Activated B cell treated with CpG ODN at 0.5 μM for 24 hours (primary cell): ENCODE data around the gene HMMR. TPM values are rescaled to one million over a fixed set of nuclear protein-coding genes. Genes with fewer than 3 reads are reported as not detected.

Source experiments
- ATAC-seq: fragments of 200-7000 bp; cut with Tn5 transposase; one replicate; pipeline ENCODE4 v1.10.0; 2021; ENCODE audit warnings: low read depth, mild to moderate bottlenecking, moderate library complexity
- CTCF ChIA-PET: fragments of 350-600 bp; sonication (Branson Sonifier 250); formaldehyde crosslinking; loops from one replicate; lab custom pipeline; 2021; ENCODE audit warnings: antibody characterized with exemption; lab: Charles Lee
- POLR2A ChIA-PET: fragments of 350-600 bp; sonication (Branson Sonifier 250); formaldehyde crosslinking; loops from one replicate; lab custom pipeline; 2021; ENCODE audit warnings: antibody characterized with exemption; lab: Charles Lee
- DNase-seq: peaks from one replicate; pipeline ENCODE4 v3.0.0; 2022
- H3K27ac Mint-ChIP-seq: one replicate; pipeline ENCODE4 v1.8.0; 2020; ENCODE audit warnings: mixed read lengths
- H3K27me3 Mint-ChIP-seq: one replicate; pipeline ENCODE4 v1.8.0; 2021; ENCODE audit warnings: mixed read lengths
- H3K36me3 Mint-ChIP-seq: one replicate; pipeline ENCODE4 v1.8.0; 2021; ENCODE audit warnings: low read depth, mixed read lengths
- H3K4me1 Mint-ChIP-seq: one replicate; pipeline ENCODE4 v1.8.0; 2021; ENCODE audit warnings: mixed read lengths
- H3K4me3 Mint-ChIP-seq: one replicate; pipeline ENCODE4 v1.8.0; 2020; ENCODE audit warnings: mild to moderate bottlenecking, mixed read lengths
- H3K9me3 Mint-ChIP-seq: one replicate; pipeline ENCODE4 v1.8.0; 2020; ENCODE audit warnings: mixed read lengths
- intact Hi-C: fragments of 100-400 bp; cut with micrococcal nuclease; formaldehyde crosslinking; loops from one replicate; pipeline ENCODE4 v1.15.1; 2024
- total RNA-seq: library from RNA; stranded (reverse); gene quantifications from 2 replicates; pipeline ENCODE4 v1.2.3, GENCODE V29; 2022
- TF ChIP-seq, protein P1 (sequence below): fragments of 200-600 bp; IDR thresholded peaks from one replicate; pipeline ENCODE4 v1.8.0; 2022; ENCODE audit warnings: antibody characterized with exemption, mild to moderate bottlenecking

Gene HMMR
- total RNA-seq, 1 donor from 2014 or later = 3.3 TPM

DNA sequence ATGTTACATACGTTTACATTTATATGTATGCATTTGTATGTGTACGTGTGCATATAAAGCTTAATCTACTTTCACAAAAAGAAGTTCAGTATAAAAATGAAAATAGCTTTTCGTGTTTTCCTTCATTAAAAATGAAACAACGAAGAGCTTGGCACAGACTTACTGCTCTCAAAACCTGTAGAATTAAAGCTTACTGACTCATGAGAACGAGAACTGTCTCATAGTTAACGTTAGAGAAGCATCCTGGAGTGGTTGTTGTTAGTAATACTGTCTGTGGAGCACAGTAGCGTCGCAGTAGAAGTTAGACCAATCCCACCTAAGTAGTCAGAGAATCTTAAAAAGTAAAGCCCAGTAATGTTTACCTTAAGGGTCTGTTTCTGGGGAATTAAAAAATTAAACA, 46.3 kb downstream of the HMMR start:
- Mint-ChIP-seq H3K9me3 (no peaks in the 10 kb centered on the region), H3K27me3 (no peaks in the 10 kb centered on the region), H3K36me3 (peaks cover 36% of the 10 kb centered on the region), H3K4me3 (peak overlapping the region; percentile 95), H3K27ac (peak overlapping the region; percentile 97), H3K4me1 (peaks cover 75% of the 10 kb centered on the region)
- TF ChIP-seq, protein P1, sequence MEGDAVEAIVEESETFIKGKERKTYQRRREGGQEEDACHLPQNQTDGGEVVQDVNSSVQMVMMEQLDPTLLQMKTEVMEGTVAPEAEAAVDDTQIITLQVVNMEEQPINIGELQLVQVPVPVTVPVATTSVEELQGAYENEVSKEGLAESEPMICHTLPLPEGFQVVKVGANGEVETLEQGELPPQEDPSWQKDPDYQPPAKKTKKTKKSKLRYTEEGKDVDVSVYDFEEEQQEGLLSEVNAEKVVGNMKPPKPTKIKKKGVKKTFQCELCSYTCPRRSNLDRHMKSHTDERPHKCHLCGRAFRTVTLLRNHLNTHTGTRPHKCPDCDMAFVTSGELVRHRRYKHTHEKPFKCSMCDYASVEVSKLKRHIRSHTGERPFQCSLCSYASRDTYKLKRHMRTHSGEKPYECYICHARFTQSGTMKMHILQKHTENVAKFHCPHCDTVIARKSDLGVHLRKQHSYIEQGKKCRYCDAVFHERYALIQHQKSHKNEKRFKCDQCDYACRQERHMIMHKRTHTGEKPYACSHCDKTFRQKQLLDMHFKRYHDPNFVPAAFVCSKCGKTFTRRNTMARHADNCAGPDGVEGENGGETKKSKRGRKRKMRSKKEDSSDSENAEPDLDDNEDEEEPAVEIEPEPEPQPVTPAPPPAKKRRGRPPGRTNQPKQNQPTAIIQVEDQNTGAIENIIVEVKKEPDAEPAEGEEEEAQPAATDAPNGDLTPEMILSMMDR = no peak
- intact Hi-C loops = loop anchor here (5.0 kb wide), 1 partner anchor 221 kb away; no protein-coding TSS in a partner anchor
- no peak for DNase-seq
- ATAC-seq = no peak
- ChIA-PET CTCF (no interaction called here), POLR2A (interaction anchor here (1.3 to 7.6 kb wide), 3 partner anchors 28 to 69 kb away, joined by 3 to 159 read pairs (median 4); partner anchors contain the start of genes CCNG1, HMMR and NUDCD2)

GRCh38 chr5:163508753-163509152, 48.3 kb downstream of the HMMR start:
- no peak for DNase-seq
- POLR2A ChIA-PET = interaction anchor here (7.6 kb wide), 1 partner anchor 48 kb away, joined by 159 read pairs; the partner anchor contains the start of genes HMMR and NUDCD2
- TF ChIP-seq, protein P1 = no peak
- CTCF ChIA-PET = no interaction called here
- H3K27me3 Mint-ChIP-seq = no peaks in the 10 kb centered on the region
- peak overlapping the region; percentile 66 for H3K4me3 Mint-ChIP-seq
- intact Hi-C loops = loop anchor here (5.0 kb wide), 1 partner anchor 219 kb away; no protein-coding TSS in a partner anchor
- H3K9me3 Mint-ChIP-seq = no peaks in the 10 kb centered on the region
- ATAC-seq = no peak
- H3K27ac Mint-ChIP-seq = peak overlapping the region; percentile 81
- H3K36me3 Mint-ChIP-seq = peaks cover 54% of the 10 kb centered on the region
- H3K4me1 Mint-ChIP-seq = peaks cover 80% of the 10 kb centered on the region

GRCh38 chr5:163509291-163509951, 49.0 kb downstream of the HMMR start:
- Mint-ChIP-seq H3K36me3 (peaks cover 58% of the 10 kb centered on the region), H3K4me1 (peaks cover 74% of the 10 kb centered on the region), H3K9me3 (no peaks in the 10 kb centered on the region), H3K4me3 (peak overlapping the region; percentile 66), H3K27me3 (no peaks in the 10 kb centered on the region), H3K27ac (peak overlapping the region; percentile 81)
- DNase-seq (no peak), ATAC-seq (no peak)
- intact Hi-C loops = loop anchor here (5.0 kb wide), 1 partner anchor 218 kb away; no protein-coding TSS in a partner anchor
- ChIA-PET POLR2A (interaction anchor here (0.6 kb wide), 1 partner anchor 27 kb away, joined by 3 read pairs; no protein-coding TSS in a partner anchor), CTCF (no interaction called here)
- TF ChIP-seq, protein P1 = no peak

GRCh38 chr5:163512526-163512925, 52.1 kb downstream of the HMMR start:
- Mint-ChIP-seq H3K4me1 (peaks cover 50% of the 10 kb centered on the region), H3K27ac (peak overlapping the region; percentile 14), H3K27me3 (no peaks in the 10 kb centered on the region), H3K4me3 (no peak overlapping the region), H3K36me3 (peaks cover 72% of the 10 kb centered on the region), H3K9me3 (no peaks in the 10 kb centered on the region)
- no peak for DNase-seq
- TF ChIP-seq, protein P1 = no peak
- intact Hi-C loops = no loop called here
- ATAC-seq = no peak
- ChIA-PET CTCF (no interaction called here), POLR2A (no interaction called here)

DNA sequence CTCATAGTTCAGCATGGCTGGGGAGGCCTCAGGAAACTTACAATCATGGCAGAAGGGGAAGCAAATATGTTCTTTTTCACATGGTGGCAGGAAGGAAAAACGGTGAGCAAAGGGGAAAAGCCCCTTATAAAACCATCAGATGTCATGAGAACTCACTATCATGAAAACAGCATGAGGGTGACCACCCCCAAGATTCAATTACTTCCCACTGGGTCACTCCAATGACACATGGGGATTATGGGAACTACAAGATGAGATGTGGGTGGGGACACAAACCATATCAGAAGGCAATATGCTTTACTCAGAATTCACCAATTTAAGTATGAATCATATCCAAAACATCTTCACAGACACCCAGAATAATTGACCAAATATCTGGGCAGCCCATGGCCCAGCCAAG, 64.7 kb downstream of the HMMR start:
- ATAC-seq = no peak
- POLR2A ChIA-PET = no interaction called here
- intact Hi-C loops = no loop called here
- no peak overlapping the region for H3K4me3 Mint-ChIP-seq
- H3K9me3 Mint-ChIP-seq = peaks cover 2% of the 10 kb centered on the region
- peaks cover 23% of the 10 kb centered on the region for H3K36me3 Mint-ChIP-seq
- TF ChIP-seq, protein P1 = no peak
- H3K27me3 Mint-ChIP-seq = no peaks in the 10 kb centered on the region
- DNase-seq = no peak
- CTCF ChIA-PET = no interaction called here
- H3K27ac Mint-ChIP-seq = no peak overlapping the region
- H3K4me1 Mint-ChIP-seq = no peaks in the 10 kb centered on the region
